Measurements from ENCODE around the gene C6orf15.
"Not testable (repeated sequence)": the region's sequence is repeated elsewhere in the genome, so short reads cannot be mapped to it uniquely, and the experiment has no call there.

C6orf15 gene

GRCh38 chr6:31075528-31075927, 36.8 kb downstream of the C6orf15 start:
- Mint-ChIP-seq H3K4me3 (no peak overlapping the region), H3K27me3 (no peaks in the 10 kb centered on the region), H3K9me3 (no peaks in the 10 kb centered on the region), H3K36me3 (ENCODE audit: low read depth) (no peaks in the 10 kb centered on the region), H3K4me1 (ENCODE audit: low read depth) (peaks cover 9% of the 10 kb centered on the region), H3K27ac (no peak overlapping the region)

- no peaks in the 10 kb centered on the region for H3K9me3 Mint-ChIP-seq
- H3K27ac Mint-ChIP-seq: no peak overlapping the region
Measured at GRCh38 chr6:31074401-31074800, 38.0 kb downstream of the C6orf15 start.

GRCh38 chr6:31070711-31071197, 41.6 kb downstream of the C6orf15 start:
- Mint-ChIP-seq H3K36me3 (ENCODE audit: low read depth) (no peaks in the 10 kb centered on the region), H3K9me3 (no peaks in the 10 kb centered on the region), H3K4me3 (no peak overlapping the region), H3K27ac (no peak overlapping the region), H3K27me3 (no peaks in the 10 kb centered on the region), H3K4me1 (ENCODE audit: low read depth) (peaks cover 6% of the 10 kb centered on the region)

More at GRCh38 chr6:31074401-31074800, 38.0 kb downstream of the C6orf15 start:
- Mint-ChIP-seq H3K36me3 (ENCODE audit: low read depth) (no peaks in the 10 kb centered on the region), H3K4me3 (no peak overlapping the region), H3K4me1 (ENCODE audit: low read depth) (peaks cover 3% of the 10 kb centered on the region), H3K27me3 (no peaks in the 10 kb centered on the region)

GRCh38 chr6:31068669-31069340, 43.6 kb downstream of the C6orf15 start:
- H3K27me3 Mint-ChIP-seq: no peaks in the 10 kb centered on the region
- H3K27ac Mint-ChIP-seq: no peak overlapping the region
- H3K36me3 Mint-ChIP-seq (ENCODE audit: low read depth): no peaks in the 10 kb centered on the region
- H3K4me1 Mint-ChIP-seq (ENCODE audit: low read depth): peaks cover 6% of the 10 kb centered on the region
- no peak overlapping the region for H3K4me3 Mint-ChIP-seq
- H3K9me3 Mint-ChIP-seq: no peaks in the 10 kb centered on the region

GRCh38 chr6:31067891-31068668, 44.3 kb downstream of the C6orf15 start:
- H3K4me1 Mint-ChIP-seq (ENCODE audit: low read depth); H3K4me3 Mint-ChIP-seq; H3K27ac Mint-ChIP-seq; H3K9me3 Mint-ChIP-seq; H3K27me3 Mint-ChIP-seq; H3K36me3 Mint-ChIP-seq (ENCODE audit: low read depth): not testable (repeated sequence)

- not testable (repeated sequence) for H3K27ac Mint-ChIP-seq; H3K9me3 Mint-ChIP-seq; H3K4me3 Mint-ChIP-seq; H3K27me3 Mint-ChIP-seq; H3K36me3 Mint-ChIP-seq (ENCODE audit: low read depth); H3K4me1 Mint-ChIP-seq (ENCODE audit: low read depth)
Measured at GRCh38 chr6:31067028-31067427, 45.3 kb downstream of the C6orf15 start.

- H3K27me3 Mint-ChIP-seq: no peaks in the 10 kb centered on the region
- H3K4me3 Mint-ChIP-seq: no peak overlapping the region
- no peaks in the 10 kb centered on the region for H3K36me3 Mint-ChIP-seq (ENCODE audit: low read depth)
- H3K9me3 Mint-ChIP-seq: no peaks in the 10 kb centered on the region
- H3K27ac Mint-ChIP-seq: no peak overlapping the region
- H3K4me1 Mint-ChIP-seq (ENCODE audit: low read depth): peaks cover 6% of the 10 kb centered on the region
Measured at GRCh38 chr6:31065556-31065955, 46.8 kb downstream of the C6orf15 start.

GRCh38 chr6:31063906-31064435, 48.4 kb downstream of the C6orf15 start:
- no peaks in the 10 kb centered on the region for H3K36me3 Mint-ChIP-seq (ENCODE audit: low read depth)
- H3K4me1 Mint-ChIP-seq (ENCODE audit: low read depth): peaks cover 4% of the 10 kb centered on the region
- no peak overlapping the region for H3K27ac Mint-ChIP-seq
- no peaks in the 10 kb centered on the region for H3K9me3 Mint-ChIP-seq
- no peaks in the 10 kb centered on the region for H3K27me3 Mint-ChIP-seq
- no peak overlapping the region for H3K4me3 Mint-ChIP-seq

Data from stimulated activated naive CD8-positive, alpha-beta T cell treated with anti-CD3 and anti-CD28 coated beads, Interleukin-15, Interleukin-2, amounts not matched to agents 100 ng/mL and 50 ng/mL, for 24 hours (primary cell).